ENCODE results near the gene SDK2. TPM values are rescaled to one million over a fixed set of nuclear protein-coding genes. Genes with fewer than 3 reads are reported as not detected.
A peak's percentile ranks its signal among the peaks of the same experiment; 100 is the strongest.

SDK2 gene
- total RNA-seq, 6 experiments from 2014 or later: 0.11 to 0.46 (median 0.25) TPM

DNA sequence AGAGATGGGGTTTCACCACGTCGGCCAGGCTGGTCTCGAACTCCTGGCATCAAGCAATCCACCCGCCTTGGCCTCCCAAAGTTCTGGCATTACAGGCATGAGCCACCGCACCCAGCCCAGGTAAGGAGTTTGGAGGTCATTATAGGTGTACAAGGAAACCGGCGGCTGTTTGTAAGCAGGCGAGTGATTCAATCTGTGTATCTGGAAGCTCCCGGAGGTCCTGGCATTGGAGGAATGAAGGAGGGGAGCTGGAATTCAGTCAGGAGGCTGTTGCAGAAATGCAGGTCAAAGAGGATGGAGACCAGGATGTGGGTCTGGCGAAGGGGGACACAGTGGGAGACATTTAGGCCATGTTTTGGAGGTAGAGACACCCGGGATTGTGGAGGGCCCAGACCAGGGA lies 351.2 kb downstream of the SDK2 start:
- DNase-seq: peak in 1 of 3 donors; percentile 44
- no peak for ATAC-seq
- peak overlapping the region; percentile 94 to 99 (median 97) for H3K27ac ChIP-seq
- no peaks in the 10 kb centered on the region for H3K27me3 ChIP-seq
- TF ChIP-seq POLR2A (IDR thresholded peaks at IDR 0.05): no peak
- TF ChIP-seq, protein P1, sequence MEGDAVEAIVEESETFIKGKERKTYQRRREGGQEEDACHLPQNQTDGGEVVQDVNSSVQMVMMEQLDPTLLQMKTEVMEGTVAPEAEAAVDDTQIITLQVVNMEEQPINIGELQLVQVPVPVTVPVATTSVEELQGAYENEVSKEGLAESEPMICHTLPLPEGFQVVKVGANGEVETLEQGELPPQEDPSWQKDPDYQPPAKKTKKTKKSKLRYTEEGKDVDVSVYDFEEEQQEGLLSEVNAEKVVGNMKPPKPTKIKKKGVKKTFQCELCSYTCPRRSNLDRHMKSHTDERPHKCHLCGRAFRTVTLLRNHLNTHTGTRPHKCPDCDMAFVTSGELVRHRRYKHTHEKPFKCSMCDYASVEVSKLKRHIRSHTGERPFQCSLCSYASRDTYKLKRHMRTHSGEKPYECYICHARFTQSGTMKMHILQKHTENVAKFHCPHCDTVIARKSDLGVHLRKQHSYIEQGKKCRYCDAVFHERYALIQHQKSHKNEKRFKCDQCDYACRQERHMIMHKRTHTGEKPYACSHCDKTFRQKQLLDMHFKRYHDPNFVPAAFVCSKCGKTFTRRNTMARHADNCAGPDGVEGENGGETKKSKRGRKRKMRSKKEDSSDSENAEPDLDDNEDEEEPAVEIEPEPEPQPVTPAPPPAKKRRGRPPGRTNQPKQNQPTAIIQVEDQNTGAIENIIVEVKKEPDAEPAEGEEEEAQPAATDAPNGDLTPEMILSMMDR (IDR thresholded peaks at IDR 0.05): no peak
- peaks cover 0 to 89% (median 51%) of the 10 kb centered on the region in 4 donors for H3K4me1 ChIP-seq
- H3K36me3 ChIP-seq: no peaks in the 10 kb centered on the region
- no peak overlapping the region for H3K4me3 ChIP-seq
- 42% methylated on average over 6 of the region's 11 CpGs for WGBS (ENCODE audit: insufficient coverage, low coverage, low lambda C conversion rate, missing lambda C conversion rate)
- intact Hi-C loops (cut with DNase I): no loop called here
- no peaks in the 10 kb centered on the region for H3K9me3 ChIP-seq

DNA sequence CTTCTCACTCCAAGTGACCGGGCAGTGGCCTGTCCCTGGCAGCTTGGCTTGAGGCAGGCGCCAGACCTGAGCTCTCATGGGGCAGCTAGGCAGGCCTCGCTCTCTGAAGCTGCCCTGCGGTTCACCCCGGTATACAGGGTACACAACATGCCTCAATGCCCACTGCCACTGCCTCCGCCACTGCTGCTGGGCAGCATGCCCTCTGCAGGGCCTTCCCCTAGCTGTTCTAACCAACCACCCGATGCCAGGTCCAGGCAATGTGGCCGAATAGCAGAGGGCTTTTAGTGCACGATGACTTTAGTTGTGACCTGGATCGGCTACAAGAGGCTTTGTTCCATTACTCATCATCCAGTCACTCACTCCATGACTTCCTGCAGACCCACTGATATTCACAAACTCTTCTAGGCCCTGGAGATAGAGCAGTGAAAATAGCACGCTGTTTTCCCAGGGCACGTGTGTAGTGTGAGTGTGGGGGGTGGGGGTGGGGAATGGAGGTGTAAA lies 352.2 kb downstream of the SDK2 start:
- H3K27ac ChIP-seq: peak overlapping the region; percentile 94 to 99 (median 97)
- no peak overlapping the region for H3K4me3 ChIP-seq
- TF ChIP-seq POLR2A (IDR thresholded peaks at IDR 0.05): no peak
- TF ChIP-seq, protein P1 (IDR thresholded peaks at IDR 0.05): no peak
- ATAC-seq (peak; percentile 43 to 77 (median 67)), DNase-seq (peak; percentile 78 to 95 (median 95))
- H3K9me3 ChIP-seq: no peaks in the 10 kb centered on the region
- H3K4me1 ChIP-seq: peaks cover 0 to 89% (median 51%) of the 10 kb centered on the region in 4 donors
- H3K36me3 ChIP-seq: no peaks in the 10 kb centered on the region
- intact Hi-C loops (cut with DNase I): no loop called here
- no peaks in the 10 kb centered on the region for H3K27me3 ChIP-seq
- 21% methylated on average over 3 of the region's 12 CpGs for WGBS (ENCODE audit: insufficient coverage, low coverage, low lambda C conversion rate, missing lambda C conversion rate)

DNA sequence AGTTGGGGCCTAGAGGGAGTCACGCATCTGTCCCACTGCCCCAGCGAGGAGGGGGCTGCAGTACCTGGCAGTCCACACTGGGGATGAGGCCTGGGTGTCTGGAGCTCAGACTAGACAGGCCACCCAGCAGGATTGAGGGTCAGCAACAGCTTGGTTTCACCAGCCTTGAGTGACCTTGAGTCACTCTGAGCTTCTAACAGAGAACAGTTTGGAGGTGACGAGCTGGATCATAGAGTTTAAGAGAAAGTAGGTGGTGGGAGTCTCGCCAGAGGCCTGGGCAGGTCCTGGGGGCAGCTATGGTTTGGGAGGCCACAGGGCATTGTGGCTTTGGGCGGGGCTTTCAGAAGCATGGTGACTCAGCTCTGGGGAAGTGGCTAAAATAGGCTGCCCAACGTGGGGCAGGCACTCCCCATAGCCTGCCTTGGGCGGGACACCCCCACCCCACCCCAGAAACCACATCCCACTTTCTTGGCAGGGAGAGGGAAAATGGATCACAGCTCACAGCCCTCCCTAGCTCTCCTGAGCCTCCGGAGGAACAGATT lies 352.9 kb downstream of the SDK2 start:
- intact Hi-C loops (cut with DNase I): no loop called here
- H3K4me3 ChIP-seq: no peak overlapping the region
- peaks cover 0 to 1% (median 0%) of the 10 kb centered on the region in 4 donors for H3K36me3 ChIP-seq

DNA sequence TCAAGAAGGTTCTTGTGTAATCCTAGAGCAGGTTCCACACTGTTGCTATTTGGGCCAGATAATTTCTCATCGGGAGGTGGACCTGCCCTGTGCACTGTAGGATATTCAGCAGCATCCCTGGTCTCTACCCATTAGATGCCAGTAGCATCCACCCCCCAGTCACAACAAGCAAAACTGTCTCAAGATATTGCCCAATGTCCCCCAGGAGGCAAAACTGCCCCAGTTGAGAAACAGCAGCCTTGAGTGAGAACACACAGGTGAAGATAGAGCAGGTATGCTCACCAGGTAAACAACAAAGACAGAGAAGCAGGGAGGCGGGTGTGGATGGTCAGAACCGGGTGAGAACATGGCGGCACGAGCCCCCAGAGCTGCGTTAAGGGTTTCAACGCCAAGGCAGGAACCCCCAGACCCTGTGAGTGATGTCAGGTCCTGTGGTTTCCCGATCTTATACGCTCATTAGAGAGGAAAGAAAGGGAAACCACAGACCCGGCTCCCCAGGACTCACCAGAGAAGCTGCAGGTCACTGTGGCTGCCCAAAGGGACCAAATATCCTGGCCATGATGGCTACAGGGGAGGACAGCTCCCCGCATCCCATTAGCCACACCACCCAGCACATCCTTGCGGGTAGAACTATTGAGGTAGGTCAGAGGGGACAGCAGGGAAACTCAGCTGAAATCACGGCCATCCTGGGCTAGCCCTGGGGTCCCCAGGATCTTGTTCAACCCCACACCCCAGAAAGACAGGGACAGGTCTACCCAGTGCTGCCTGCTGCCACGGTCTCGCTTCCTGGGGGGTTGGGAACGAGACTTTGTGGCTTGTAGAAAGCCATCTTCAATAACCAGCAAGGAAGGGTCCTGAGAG lies 353.6 kb downstream of the SDK2 start:
- H3K4me1 ChIP-seq: peaks cover 0 to 89% (median 53%) of the 10 kb centered on the region in 4 donors
- intact Hi-C loops (cut with DNase I): no loop called here
- no peaks in the 10 kb centered on the region for H3K9me3 ChIP-seq
- TF ChIP-seq, protein P1 (IDR thresholded peaks at IDR 0.05): no peak
- DNase-seq (peak in 1 of 3 donors; percentile 31), ATAC-seq (no peak)
- H3K27me3 ChIP-seq: no peaks in the 10 kb centered on the region
- 43% methylated on average over 5 of the region's 16 CpGs for WGBS (ENCODE audit: insufficient coverage, low coverage, low lambda C conversion rate, missing lambda C conversion rate)
- H3K27ac ChIP-seq: peak overlapping the region; percentile 94 to 99 (median 97)
- no peak overlapping the region for H3K4me3 ChIP-seq
- H3K36me3 ChIP-seq: peaks cover 0 to 8% (median 3%) of the 10 kb centered on the region in 4 donors

More for the DNA sequence above, 352.9 kb downstream of the SDK2 start:
- TF ChIP-seq, protein P1 (IDR thresholded peaks at IDR 0.05): no peak
- no peak for TF ChIP-seq POLR2A (IDR thresholded peaks at IDR 0.05)
- Histone ChIP-seq H3K9me3 (no peaks in the 10 kb centered on the region), H3K27ac (peak overlapping the region; percentile 94 to 99 (median 97)), H3K4me1 (peaks cover 0 to 95% (median 55%) of the 10 kb centered on the region in 4 donors), H3K27me3 (no peaks in the 10 kb centered on the region)
- ATAC-seq (peak in 2 of 4 donors; percentile 4 to 20), DNase-seq (peak in 1 of 3 donors; percentile 62)
- 36% methylated on average over 5 of the region's 8 CpGs for WGBS (ENCODE audit: insufficient coverage, low coverage, low lambda C conversion rate, missing lambda C conversion rate)

Measured in right lobe of liver (tissue), 6 donors.